LNCaP clone FGC (cell line): ENCODE results near the gene NF2.

Source experiments
- DNase-seq: peaks from one replicate; pipeline ENCODE4 v3.0.0-alpha.2; 2011; ENCODE audit warnings: low read depth
- H3K4me3 ChIP-seq: 2 replicates; pipeline ENCODE4 v1.5.1; 2011; ENCODE audit warnings: mild to moderate bottlenecking, low read depth, low read length, control low read depth
- TF ChIP-seq, protein P1 (sequence below): IDR thresholded peaks from 2 replicates; pipeline ENCODE4 v1.5.1; 2012; ENCODE audit warnings: mild to moderate bottlenecking; ENCODE audit not compliant: control insufficient read depth, insufficient read depth; ENCODE audit errors: extremely low read depth

NF2 gene

DNA sequence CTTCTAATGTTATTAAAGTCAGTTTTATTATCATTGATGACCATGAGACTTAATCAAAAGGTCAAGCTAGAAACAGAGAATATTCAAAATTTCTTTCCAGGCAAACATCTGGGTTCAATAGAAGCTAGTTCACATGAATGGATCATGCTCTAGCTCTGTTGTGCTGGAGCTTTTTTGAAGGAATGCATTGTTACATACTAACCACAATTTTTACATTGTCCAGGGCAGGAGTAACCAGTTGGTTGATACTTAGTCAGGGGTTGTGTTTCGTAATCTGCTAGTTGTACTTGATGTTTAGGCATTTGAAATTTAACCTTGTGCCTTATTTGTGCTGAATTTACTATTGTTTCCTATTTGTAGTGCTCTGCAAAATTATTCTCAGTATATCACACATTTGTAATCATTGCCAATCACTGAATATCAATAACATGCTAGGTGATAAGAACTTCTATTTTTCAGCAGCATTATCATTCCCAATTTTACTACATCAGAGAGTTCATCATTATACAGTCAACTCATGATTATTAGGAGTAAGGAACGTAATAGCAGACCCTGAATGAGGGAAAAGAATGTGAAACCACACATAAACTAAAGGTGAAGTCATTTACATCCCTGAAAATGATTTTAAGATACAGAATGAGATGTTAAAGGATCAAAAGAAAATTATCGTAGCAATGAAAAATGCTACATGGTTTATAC lies 23.2 kb downstream of the NF2 start:
- H3K4me3 ChIP-seq = no peak overlapping the region
- TF ChIP-seq, protein P1, sequence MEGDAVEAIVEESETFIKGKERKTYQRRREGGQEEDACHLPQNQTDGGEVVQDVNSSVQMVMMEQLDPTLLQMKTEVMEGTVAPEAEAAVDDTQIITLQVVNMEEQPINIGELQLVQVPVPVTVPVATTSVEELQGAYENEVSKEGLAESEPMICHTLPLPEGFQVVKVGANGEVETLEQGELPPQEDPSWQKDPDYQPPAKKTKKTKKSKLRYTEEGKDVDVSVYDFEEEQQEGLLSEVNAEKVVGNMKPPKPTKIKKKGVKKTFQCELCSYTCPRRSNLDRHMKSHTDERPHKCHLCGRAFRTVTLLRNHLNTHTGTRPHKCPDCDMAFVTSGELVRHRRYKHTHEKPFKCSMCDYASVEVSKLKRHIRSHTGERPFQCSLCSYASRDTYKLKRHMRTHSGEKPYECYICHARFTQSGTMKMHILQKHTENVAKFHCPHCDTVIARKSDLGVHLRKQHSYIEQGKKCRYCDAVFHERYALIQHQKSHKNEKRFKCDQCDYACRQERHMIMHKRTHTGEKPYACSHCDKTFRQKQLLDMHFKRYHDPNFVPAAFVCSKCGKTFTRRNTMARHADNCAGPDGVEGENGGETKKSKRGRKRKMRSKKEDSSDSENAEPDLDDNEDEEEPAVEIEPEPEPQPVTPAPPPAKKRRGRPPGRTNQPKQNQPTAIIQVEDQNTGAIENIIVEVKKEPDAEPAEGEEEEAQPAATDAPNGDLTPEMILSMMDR = no peak

GRCh38 chr22:29627196-29627535 lies 23.7 kb downstream of the NF2 start:
- no peak overlapping the region for H3K4me3 ChIP-seq
- TF ChIP-seq, protein P1 = no peak
- DNase-seq = no peak

More for the DNA sequence above, 23.2 kb downstream of the NF2 start:
- DNase-seq = no peak

DNA sequence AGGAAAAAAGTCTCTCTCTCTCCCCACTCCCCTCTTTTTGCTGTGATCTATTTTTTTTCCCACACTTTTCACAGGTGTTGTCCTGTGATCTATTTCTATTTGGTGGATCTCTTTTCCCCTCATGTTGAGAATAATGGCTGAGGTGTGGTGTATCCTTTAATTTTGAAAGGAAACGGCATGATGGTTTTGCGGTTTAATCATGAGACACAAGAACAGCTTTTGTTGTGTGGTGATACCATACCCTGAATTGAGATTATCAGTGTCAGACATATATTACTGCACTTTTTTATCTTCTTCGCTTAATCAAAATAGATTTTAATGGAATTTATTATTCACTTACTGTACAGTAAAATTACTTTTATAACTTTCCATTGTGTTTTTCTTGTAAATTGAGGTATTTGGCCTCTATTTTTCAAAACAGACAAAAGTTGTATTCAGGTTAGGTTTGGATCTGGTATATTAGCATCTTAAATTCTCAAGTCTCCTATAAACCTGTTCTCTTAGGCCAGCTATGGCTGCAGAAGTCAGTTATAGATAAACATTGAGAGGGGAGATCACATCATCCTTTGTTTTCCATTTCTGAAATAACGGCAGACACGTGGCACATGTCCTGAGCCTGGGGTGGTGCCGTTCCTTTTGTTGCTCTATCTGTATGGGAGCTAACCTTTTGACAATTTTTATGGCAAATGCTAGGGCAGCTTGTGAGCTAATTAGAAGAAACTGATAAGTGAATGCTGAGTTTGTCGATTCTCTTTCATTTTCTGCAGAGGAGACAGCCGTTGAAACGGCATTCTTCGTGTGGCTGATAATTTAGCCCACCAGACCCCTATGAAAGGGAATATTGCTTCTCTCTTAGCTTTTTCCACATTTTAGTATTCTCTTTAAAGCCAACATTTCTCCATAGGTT lies 25.8 kb downstream of the NF2 start:
- no peak overlapping the region for H3K4me3 ChIP-seq
- no peak for DNase-seq
- TF ChIP-seq, protein P1 = no peak

DNA sequence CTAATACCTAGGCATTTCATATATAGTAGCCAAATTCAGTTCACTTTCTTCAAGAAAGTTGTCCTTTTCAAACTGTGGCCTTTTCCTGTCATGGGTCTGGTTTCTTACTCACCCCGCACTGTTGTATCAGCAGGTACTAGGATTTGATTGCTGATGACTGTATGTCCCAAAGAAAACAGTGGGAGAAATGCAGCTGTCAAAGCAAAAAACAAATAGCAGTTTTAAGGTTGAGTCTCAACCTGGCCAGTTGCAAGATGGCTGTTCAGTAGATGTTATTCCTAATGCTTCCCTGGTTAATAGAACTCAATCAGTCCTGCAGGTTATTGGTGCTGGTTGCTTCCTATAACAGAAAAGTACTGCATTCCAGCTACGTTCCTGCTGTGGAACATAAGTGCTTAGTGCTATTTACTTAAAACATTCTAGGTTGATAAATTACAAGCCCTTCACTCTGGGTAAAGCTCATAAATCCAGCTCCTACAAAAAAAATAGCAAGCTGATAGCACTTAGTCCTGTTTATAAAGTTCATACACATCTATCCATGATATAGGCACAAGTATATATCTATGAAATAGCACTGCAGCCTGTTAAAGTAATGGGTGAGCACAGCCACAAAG lies 26.6 kb downstream of the NF2 start:
- DNase-seq = peak; percentile 10
- H3K4me3 ChIP-seq = no peak overlapping the region

DNA sequence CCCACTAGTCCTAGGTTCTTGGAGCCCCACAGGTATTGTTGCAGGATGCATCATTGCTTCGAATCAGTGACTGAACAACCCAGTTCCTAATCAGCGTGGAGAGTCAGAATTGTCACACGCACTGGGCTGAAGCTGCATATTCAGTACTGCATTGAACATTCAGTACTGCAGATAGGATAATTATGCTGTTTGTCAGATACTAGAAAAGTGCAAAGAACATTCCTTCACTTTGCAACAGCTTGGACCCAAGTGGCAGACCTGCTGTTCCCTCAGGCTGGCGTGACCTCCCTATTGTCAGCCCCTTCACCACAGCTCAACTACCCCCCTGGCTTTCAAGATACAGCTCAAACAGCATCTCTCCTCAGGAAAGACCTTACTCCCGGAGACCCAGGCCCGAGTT lies 27.6 kb downstream of the NF2 start:
- no peak for DNase-seq
- H3K4me3 ChIP-seq = no peak overlapping the region
- TF ChIP-seq, protein P1 = no peak

More for the DNA sequence above, 26.6 kb downstream of the NF2 start:
- TF ChIP-seq, protein P1 = no peak

GRCh38 chr22:29631725-29632124 lies 28.3 kb downstream of the NF2 start:
- TF ChIP-seq, protein P1 = no peak
- H3K4me3 ChIP-seq = no peak overlapping the region
- DNase-seq = no peak
